Mesendoderm (in vitro differentiated cells): ENCODE measurements around the gene PIAS1.

Source experiments
- DNase-seq: peaks from one replicate; pipeline ENCODE4 v3.0.0; 2013
- H2AK5ac ChIP-seq: 2 replicates; pipeline ENCODE4 v1.6.1; 2013; ENCODE audit warnings: low read length, inconsistent platforms
- H2BK120ac ChIP-seq: 2 replicates; pipeline ENCODE4 v1.6.1; 2013; ENCODE audit warnings: low read depth, mild to moderate bottlenecking, low read length, moderate library complexity, mixed read lengths
- H2BK15ac ChIP-seq: replicated peaks from 2 replicates; pipeline ENCODE4 v1.6.1; 2013; ENCODE audit warnings: low read depth, mild to moderate bottlenecking, moderate library complexity
- H2BK5ac ChIP-seq: 2 replicates; pipeline ENCODE4 v1.6.1; 2013; ENCODE audit warnings: low read length, inconsistent platforms
- H3K18ac ChIP-seq: 2 replicates; pipeline ENCODE4 v1.6.1; 2013; ENCODE audit warnings: mild to moderate bottlenecking, low read length, mixed read lengths
- H3K23ac ChIP-seq: one replicate; pipeline ENCODE4 v1.6.1; 2013; ENCODE audit warnings: low read length
- H3K27ac ChIP-seq: 2 replicates; pipeline ENCODE4 v1.5.1; 2013; ENCODE audit warnings: low read depth, mild to moderate bottlenecking, inconsistent platforms, low read length, moderate library complexity
- H3K27me3 ChIP-seq: 2 replicates; pipeline ENCODE4 v1.6.1; 2013; ENCODE audit warnings: low read length, control low read depth, mild to moderate bottlenecking, inconsistent platforms; ENCODE audit not compliant: insufficient read depth, poor library complexity
- H3K36me3 ChIP-seq: 2 replicates; pipeline ENCODE4 v1.6.1; 2013; ENCODE audit warnings: low read length, inconsistent platforms; ENCODE audit not compliant: control insufficient read depth, insufficient read depth
- H3K4ac ChIP-seq: one replicate; pipeline ENCODE4 v1.6.1; 2013; ENCODE audit warnings: low read depth, mild to moderate bottlenecking, low read length, moderate library complexity
- H3K4me1 ChIP-seq: 2 replicates; pipeline ENCODE4 v1.6.1; 2013; ENCODE audit warnings: low read depth, low read length, inconsistent platforms; ENCODE audit not compliant: control insufficient read depth
- H3K4me2 ChIP-seq: 2 replicates; pipeline ENCODE4 v1.6.1; 2013; ENCODE audit warnings: low read length
- H3K4me3 ChIP-seq: 2 replicates; pipeline ENCODE4 v1.5.1; 2013; ENCODE audit warnings: mild to moderate bottlenecking, low read length
- H3K56ac ChIP-seq: one replicate; pipeline ENCODE4 v1.6.1; 2013; ENCODE audit warnings: low read length
- H3K79me1 ChIP-seq: 2 replicates; pipeline ENCODE4 v1.6.1; 2013; ENCODE audit warnings: low read length, inconsistent platforms
- H3K79me2 ChIP-seq: 2 replicates; pipeline ENCODE4 v1.6.1; 2013; ENCODE audit warnings: mild to moderate bottlenecking, low read length; ENCODE audit not compliant: control insufficient read depth, insufficient read depth
- H3K9ac ChIP-seq: 2 replicates; pipeline ENCODE4 v1.6.1; 2013; ENCODE audit warnings: low read length, inconsistent platforms
- H4K5ac ChIP-seq: one replicate; pipeline ENCODE4 v1.6.1; 2013; ENCODE audit warnings: low read length
- H4K8ac ChIP-seq: one replicate; pipeline ENCODE4 v1.6.1; 2013; ENCODE audit warnings: low read depth, mild to moderate bottlenecking, control low read depth, low read length, moderate library complexity
- WGBS: extraction: QIAGEN DNeasy Blood & Tissue Kit; methylation state at CpG from one replicate; pipeline ENCODE4 v1.1.7; 2013; ENCODE audit warnings: low lambda C conversion rate, missing lambda C conversion rate; ENCODE audit not compliant: insufficient coverage; ENCODE audit errors: extremely low coverage; 5-methylcytosine and 5-hydroxymethylcytosine counted together

Gene PIAS1

DNA sequence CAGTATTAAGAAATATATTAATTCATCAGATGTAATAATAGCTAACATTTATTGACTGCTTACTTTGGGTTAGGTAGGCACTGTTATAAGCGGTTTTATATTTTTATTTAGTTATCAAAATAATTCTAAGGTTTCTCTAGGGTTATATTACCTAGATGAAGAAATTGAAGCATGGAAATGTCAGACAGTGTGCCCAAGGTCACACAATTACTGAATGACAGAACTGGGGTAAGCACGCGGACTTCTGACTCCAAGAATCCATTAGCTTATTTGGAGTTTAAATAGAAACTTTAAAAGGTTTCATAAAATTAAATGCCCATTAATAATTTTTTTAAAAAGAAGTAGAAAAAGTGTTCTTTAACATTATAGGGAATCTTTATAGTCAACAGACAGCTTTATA, 76.7 kb downstream of the PIAS1 start:
- WGBS, result no CpG with 5 or more reads among the region's 3 CpGs
- H2BK120ac ChIP-seq, result no peak overlapping the region
- no peaks in the 10 kb centered on the region for H3K4me1 ChIP-seq
- H2BK15ac ChIP-seq, result no peak overlapping the region
- no peak overlapping the region for H3K4ac ChIP-seq
- H2AK5ac ChIP-seq, result no peak overlapping the region
- no peak overlapping the region for H3K18ac ChIP-seq
- H3K27ac ChIP-seq, result no peak overlapping the region
- no peak overlapping the region for H2BK5ac ChIP-seq
- H4K8ac ChIP-seq, result no peak overlapping the region
- no peak overlapping the region for H4K5ac ChIP-seq
- no peak overlapping the region for H3K9ac ChIP-seq
- DNase-seq, result no peak
- no peak overlapping the region for H3K4me2 ChIP-seq
- no peak overlapping the region for H3K4me3 ChIP-seq
- H3K79me1 ChIP-seq, result no peaks in the 10 kb centered on the region
- no peaks in the 10 kb centered on the region for H3K36me3 ChIP-seq
- no peaks in the 10 kb centered on the region for H3K79me2 ChIP-seq
- H3K56ac ChIP-seq, result no peak overlapping the region
- no peak overlapping the region for H3K23ac ChIP-seq
- H3K27me3 ChIP-seq, result no peaks in the 10 kb centered on the region

DNA sequence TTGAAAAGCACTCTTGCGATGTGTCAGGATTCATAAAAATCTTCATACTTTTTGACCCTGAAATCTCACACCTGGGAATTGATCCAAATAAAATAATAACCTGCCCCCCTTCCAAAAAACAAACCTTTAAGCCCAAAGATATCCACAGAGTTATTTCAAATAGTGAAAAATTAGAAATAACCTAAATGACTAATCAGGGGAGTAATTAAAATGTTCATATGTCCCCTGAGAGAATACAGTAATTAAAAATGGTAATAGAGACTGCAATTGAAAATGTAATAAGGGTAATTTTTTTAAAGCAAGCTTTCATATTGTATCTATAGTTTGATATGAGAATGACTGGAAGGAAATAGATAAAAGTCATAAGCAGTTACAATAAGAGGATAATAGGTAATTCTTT, 83.0 kb downstream of the PIAS1 start:
- Histone ChIP-seq H2BK5ac (no peak overlapping the region), H3K79me1 (peaks cover 2% of the 10 kb centered on the region)
- no CpG with 5 or more reads among the region's 1 CpG for WGBS

GRCh38 chr15:68143129-68143528, 89.0 kb downstream of the PIAS1 start:
- no peak overlapping the region for H4K5ac ChIP-seq
- no peak overlapping the region for H3K18ac ChIP-seq
- no peak overlapping the region for H3K4ac ChIP-seq
- no peak overlapping the region for H4K8ac ChIP-seq
- no peak overlapping the region for H2AK5ac ChIP-seq
- H2BK15ac ChIP-seq, result no peak overlapping the region
- H3K79me1 ChIP-seq, result peaks cover under 1% of the 10 kb centered on the region
- no peak overlapping the region for H2BK120ac ChIP-seq
- no peak overlapping the region for H3K23ac ChIP-seq
- H3K9ac ChIP-seq, result no peak overlapping the region
- H3K27me3 ChIP-seq, result no peaks in the 10 kb centered on the region
- no peaks in the 10 kb centered on the region for H3K36me3 ChIP-seq
- no peak overlapping the region for H2BK5ac ChIP-seq
- no peak overlapping the region for H3K4me2 ChIP-seq
- no peaks in the 10 kb centered on the region for H3K79me2 ChIP-seq
- H3K4me3 ChIP-seq, result no peak overlapping the region
- no peaks in the 10 kb centered on the region for H3K4me1 ChIP-seq
- H3K56ac ChIP-seq, result no peak overlapping the region
- H3K27ac ChIP-seq, result no peak overlapping the region
- WGBS, result no CpG with 5 or more reads among the region's 2 CpGs
- DNase-seq, result no peak

More for the DNA sequence above, 83.0 kb downstream of the PIAS1 start:
- Histone ChIP-seq H2BK120ac (no peak overlapping the region), H3K4me1 (no peaks in the 10 kb centered on the region), H3K4me2 (no peak overlapping the region), H3K27ac (no peak overlapping the region), H3K36me3 (no peaks in the 10 kb centered on the region), H3K4ac (no peak overlapping the region), H3K23ac (no peak overlapping the region), H3K27me3 (no peaks in the 10 kb centered on the region), H3K18ac (no peak overlapping the region), H3K4me3 (no peak overlapping the region), H3K56ac (no peak overlapping the region), H4K8ac (no peak overlapping the region), H3K79me2 (no peaks in the 10 kb centered on the region), H2BK15ac (no peak overlapping the region), H3K9ac (no peak overlapping the region), H2AK5ac (no peak overlapping the region), H4K5ac (no peak overlapping the region)
- no peak for DNase-seq

GRCh38 chr15:68143785-68144184, 89.7 kb downstream of the PIAS1 start:
- Histone ChIP-seq H3K23ac (no peak overlapping the region), H3K27ac (no peak overlapping the region), H3K4me3 (no peak overlapping the region), H3K79me1 (no peaks in the 10 kb centered on the region), H3K36me3 (no peaks in the 10 kb centered on the region), H3K4ac (no peak overlapping the region), H3K9ac (no peak overlapping the region), H3K27me3 (no peaks in the 10 kb centered on the region), H3K56ac (no peak overlapping the region), H2BK5ac (no peak overlapping the region), H4K5ac (no peak overlapping the region), H2BK120ac (no peak overlapping the region), H3K4me2 (no peak overlapping the region), H2BK15ac (no peak overlapping the region), H3K79me2 (no peaks in the 10 kb centered on the region), H4K8ac (no peak overlapping the region), H3K4me1 (no peaks in the 10 kb centered on the region), H2AK5ac (no peak overlapping the region), H3K18ac (no peak overlapping the region)
- DNase-seq, result no peak
- no CpG with 5 or more reads among the region's 1 CpG for WGBS

DNA sequence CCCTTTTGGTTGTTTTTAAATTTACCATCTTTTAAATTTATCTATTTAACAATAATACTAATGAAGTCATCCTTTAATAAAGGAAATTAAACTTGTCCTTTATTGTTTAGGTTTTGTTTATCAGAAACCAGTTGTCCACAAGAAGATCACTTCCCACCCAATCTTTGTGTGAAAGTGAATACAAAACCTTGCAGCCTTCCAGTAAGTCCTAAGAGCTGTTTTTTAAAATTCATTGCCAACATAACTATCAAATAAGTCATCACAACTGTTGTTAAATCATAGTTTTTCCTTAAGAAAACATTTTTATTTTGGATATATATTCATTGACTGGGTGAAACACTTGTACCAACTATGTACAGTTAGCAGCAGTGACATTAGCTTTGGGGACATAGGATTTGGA, 91.6 kb downstream of the PIAS1 start:
- no peak overlapping the region for H3K9ac ChIP-seq
- H3K79me2 ChIP-seq, result no peaks in the 10 kb centered on the region
- H3K18ac ChIP-seq, result no peak overlapping the region
- no peak overlapping the region for H3K56ac ChIP-seq
- no peak overlapping the region for H3K27ac ChIP-seq
- no peaks in the 10 kb centered on the region for H3K36me3 ChIP-seq
- H4K5ac ChIP-seq, result no peak overlapping the region
- no peak overlapping the region for H3K4me2 ChIP-seq
- no peak for DNase-seq
- no peak overlapping the region for H4K8ac ChIP-seq
- no peak overlapping the region for H3K4me3 ChIP-seq
- no peak overlapping the region for H3K4ac ChIP-seq
- no peaks in the 10 kb centered on the region for H3K4me1 ChIP-seq
- H2AK5ac ChIP-seq, result no peak overlapping the region
- no peak overlapping the region for H2BK5ac ChIP-seq
- no peak overlapping the region for H3K23ac ChIP-seq
- no peak overlapping the region for H2BK120ac ChIP-seq
- H3K27me3 ChIP-seq, result no peaks in the 10 kb centered on the region
- no peaks in the 10 kb centered on the region for H3K79me1 ChIP-seq
- H2BK15ac ChIP-seq, result no peak overlapping the region

DNA sequence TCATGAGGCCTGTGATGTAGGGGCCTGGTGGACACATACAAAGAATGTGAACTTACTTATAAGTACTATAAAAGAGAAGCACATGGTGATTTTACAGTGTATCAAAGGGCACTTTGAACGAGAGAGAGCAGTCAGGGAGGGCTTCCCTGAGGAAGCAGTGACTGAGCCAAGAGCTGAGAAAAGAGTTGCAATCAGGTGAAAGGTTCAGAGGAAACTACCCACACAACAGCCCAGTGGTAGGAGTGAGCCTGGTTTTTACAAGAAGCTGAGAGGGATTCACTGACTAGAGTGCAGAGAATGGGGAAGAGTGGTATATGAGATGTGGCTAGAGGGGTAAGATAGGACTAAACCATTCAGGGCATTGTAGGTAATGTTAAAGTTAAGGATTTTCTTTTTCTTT, 93.9 kb downstream of the PIAS1 start:
- Histone ChIP-seq H2AK5ac (no peak overlapping the region), H2BK120ac (no peak overlapping the region), H3K4ac (no peak overlapping the region), H3K79me2 (no peaks in the 10 kb centered on the region), H3K4me3 (no peak overlapping the region), H3K18ac (no peak overlapping the region), H3K36me3 (no peaks in the 10 kb centered on the region), H3K4me2 (no peak overlapping the region), H3K56ac (no peak overlapping the region), H2BK5ac (no peak overlapping the region), H2BK15ac (no peak overlapping the region), H3K23ac (no peak overlapping the region), H3K9ac (no peak overlapping the region), H3K79me1 (no peaks in the 10 kb centered on the region), H4K8ac (no peak overlapping the region), H3K27ac (no peak overlapping the region), H3K4me1 (no peaks in the 10 kb centered on the region), H3K27me3 (no peaks in the 10 kb centered on the region), H4K5ac (no peak overlapping the region)
- no CpG with 5 or more reads among the region's 1 CpG for WGBS
- no peak for DNase-seq
